HK-2 (cell line): ENCODE data around the gene LYPD4.
A peak's percentile ranks its signal among the peaks of the same experiment; 100 is the strongest.
"Not testable (repeated sequence)": the region's sequence is repeated elsewhere in the genome, so short reads cannot be mapped to it uniquely, and the experiment has no call there.

Source experiments
- DNase-seq: peaks from one replicate; pipeline ENCODE4 v3.0.0-alpha.2; 2018; ENCODE audit not compliant: unreplicated experiment

The LYPD4 gene

DNA sequence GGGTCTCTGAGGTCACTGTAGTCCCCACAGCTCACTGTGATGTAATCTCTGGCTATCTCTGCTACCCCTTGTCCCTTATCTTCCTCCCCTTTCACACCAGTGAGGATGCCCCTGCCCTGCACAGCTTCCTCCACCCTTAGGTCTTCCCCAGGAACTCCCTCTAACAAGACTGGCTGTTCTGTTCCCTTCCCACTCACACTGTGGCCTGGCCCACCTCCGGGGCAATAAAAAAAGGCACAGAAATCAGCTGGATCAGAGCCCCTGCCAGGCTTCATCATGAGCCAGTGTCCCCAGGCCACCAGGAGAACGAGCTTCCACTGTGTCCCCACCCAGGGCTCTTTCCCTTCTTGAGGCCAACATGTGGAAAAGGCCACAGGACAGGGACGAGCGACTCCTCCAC lies 43.5 kb downstream of the LYPD4 start:
- no peak for DNase-seq

DNA sequence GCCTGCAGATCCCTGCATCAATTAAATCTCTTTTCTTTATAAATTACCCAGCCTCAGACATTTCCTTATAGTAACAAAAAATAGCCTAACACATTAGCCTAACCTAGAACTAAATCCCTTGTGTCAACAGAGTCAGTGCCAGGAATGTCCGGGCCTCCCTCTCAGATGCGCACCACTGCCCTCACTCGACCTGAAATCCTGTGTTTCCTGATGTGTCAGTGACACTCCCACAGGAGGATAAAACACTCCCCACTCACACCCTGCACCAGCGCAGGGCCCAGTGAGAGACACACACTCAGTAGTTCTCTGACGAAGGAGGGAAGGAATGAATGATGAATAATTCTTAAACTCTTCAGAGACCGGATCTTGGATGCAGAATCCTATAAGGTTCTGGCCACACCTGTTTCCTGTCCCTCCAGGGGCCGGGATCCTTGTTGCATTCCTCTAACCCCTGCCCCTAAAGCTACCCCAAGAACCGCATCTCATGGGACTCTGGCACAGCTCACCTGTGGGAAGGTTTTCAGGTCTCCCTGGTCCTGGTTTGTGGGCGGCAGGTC lies 45.0 kb downstream of the LYPD4 start:
- peak; percentile 63 for DNase-seq

- no peak for DNase-seq
Observed at GRCh38 chr19:41796901-41797300, 47.6 kb downstream of the LYPD4 start.

DNA sequence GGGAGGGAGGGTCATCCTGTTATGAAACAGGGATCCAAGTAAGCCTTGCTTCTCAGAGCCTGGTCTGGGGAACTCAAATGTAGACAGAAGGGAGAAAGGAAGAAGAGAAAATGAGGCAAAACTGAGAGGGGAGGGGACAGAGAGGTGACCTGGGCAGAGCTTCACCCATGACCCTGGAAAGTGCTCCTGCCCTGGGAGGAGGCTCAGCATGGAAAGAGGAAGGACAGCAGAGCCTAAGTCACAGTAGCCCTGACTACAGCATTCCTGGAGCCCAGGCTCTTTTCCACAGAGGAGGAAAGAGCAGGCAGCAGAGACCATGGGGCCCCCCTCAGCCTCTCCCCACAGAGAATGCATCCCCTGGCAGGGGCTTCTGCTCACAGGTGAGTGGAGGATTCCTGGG lies 48.1 kb downstream of the LYPD4 start, which contains the start of gene CEACAM3:
CEACAM3 (plus strand) TSS at position 226 of the 400 bp plus-strand sequence; CDS start at position 317, 91 bp downstream.
- DNase-seq: no peak

GRCh38 chr19:41795031-41795461 lies 49.4 kb downstream of the LYPD4 start:
- DNase-seq: peak; percentile 35

- no peak for DNase-seq
Observed at GRCh38 chr19:41793414-41793727, 51.1 kb downstream of the LYPD4 start.

GRCh38 chr19:41792513-41793413 lies 51.7 kb downstream of the LYPD4 start:
- DNase-seq: peak; percentile 21

DNA sequence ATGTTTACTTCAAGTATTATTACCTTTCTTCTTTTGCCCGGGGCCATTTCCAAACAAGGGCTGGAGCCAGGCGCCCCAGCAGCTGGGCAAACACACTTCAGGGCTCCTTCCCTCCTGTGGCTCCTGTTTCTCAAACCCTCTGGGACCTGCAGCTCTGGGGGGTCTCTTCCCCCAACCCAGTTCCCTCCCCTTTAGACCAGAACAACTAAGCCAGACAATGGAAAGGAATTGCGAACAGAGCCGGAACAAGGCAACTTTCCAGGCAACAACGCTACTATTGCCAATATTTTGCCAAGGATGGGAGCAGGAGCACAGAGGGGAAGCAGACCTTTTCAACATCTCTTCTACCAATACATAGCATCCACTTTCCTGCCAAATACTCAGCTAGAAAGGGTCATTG lies 55.4 kb downstream of the LYPD4 start:
- not testable (repeated sequence) for DNase-seq

DNA sequence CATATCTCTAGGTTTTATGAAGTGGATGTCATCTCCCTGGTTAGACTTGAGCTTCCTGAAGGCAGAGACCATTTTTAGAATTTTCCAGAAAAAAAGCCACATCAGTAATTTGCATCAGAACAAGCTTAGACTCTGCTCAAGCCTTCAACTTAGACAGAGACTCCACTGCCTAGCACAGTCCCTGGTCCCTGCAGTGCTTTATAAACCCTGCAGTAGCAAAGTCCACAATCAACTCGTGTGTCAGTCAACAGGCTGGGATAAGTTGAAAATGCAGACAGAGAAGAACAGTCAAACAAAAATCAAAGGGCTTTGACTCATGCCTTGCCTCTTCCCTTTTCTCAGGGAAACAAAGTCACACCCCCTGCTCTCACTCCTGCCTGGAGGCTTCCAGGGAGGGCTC lies 56.0 kb downstream of the LYPD4 start:
- DNase-seq: not testable (repeated sequence)
